NCI-H2107 treated with DMSO at 0.1 percent for 48 hours (cell line): ENCODE measurements around the gene MNT.

Experiments used
- DNase-seq: peaks from one replicate; lab custom pipeline; 2025; ENCODE audit not compliant: unreplicated experiment; lab: John Stamatoyannopoulos, UW

MNT gene

DNA sequence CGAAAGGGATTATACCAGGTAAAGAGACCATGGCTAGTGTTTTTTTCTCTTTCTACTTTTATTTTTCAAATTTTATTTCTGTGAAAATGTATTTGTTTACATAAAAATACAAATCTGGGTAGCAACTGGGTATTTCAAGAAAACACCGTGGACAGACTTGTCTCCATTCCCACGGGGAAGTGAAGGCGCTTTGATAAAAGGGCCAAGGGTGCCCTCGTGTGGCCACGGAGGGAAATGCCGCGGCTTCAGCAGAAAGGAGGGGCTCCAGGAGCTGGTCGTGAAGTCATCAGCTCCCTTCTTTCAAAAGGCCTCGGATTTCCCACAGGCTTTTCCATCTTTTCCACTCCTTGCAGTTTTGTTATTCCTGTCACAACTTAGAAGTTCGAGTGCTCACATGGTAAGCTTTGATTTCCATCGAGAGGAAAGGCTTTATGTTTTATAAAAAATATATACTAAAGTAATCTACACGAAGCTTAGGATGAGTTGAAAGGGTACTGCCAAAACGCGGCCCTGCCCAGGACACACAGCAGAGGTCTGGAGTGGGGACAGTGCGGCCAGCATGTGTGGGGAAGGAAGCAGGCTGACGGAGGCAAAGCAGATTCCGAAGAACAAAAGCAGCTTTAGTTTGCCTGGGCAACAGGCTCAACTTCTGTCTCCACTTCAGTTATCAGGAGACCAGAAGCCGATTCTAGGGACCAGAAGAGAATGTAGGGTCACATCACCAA lies 15.3 kb upstream of the MNT start:
- peak; percentile 29 for DNase-seq

DNA sequence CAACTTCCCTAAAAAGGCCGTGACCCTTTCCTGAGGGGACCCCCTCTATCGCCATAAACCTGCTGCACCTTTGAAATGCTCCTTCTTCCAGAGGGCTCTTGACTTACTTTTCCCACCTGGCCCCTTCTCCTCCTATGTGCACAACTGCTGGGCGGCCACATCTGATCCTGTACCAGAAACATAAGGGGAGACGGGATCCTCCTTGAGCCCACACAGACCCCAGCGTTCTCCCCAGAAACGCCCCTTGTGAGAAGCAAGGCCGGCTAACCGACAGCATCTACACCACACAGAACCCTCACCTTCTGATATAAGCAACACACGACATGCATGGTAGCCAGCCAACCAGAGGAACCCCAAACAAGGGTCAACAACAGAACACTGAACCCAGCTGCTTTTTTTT lies 14.2 kb upstream of the MNT start:
- no peak for DNase-seq

DNA sequence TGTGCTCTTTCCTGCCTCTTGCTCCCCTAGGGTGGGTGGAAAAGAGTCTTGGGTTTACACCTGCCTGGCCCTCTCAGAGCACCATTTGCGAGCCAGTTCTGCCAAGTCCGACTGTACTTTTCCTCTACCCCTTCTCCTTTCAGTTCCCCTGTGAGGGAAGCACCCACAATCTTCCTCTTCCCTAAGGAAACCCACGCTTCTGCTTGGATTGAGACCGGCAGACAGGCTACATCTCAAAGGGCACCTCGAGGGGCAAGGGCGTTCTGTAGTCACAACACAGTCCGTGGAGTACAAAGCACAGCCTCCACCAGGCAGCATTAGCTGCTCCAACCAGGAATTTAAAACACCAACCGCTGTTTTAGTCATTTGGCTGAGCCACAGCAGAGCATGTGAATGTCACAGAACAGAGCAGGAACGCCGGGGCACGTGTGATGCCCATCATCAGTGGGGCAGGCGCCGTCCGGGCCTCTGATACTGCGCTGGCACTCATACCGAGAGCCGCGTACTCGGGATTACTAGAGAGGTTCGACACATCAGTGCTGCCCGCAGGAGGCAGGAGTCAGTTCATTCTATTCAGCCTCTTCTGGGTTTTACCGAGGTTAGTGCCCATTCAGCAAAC lies 13.7 kb upstream of the MNT start:
- no peak for DNase-seq

DNA sequence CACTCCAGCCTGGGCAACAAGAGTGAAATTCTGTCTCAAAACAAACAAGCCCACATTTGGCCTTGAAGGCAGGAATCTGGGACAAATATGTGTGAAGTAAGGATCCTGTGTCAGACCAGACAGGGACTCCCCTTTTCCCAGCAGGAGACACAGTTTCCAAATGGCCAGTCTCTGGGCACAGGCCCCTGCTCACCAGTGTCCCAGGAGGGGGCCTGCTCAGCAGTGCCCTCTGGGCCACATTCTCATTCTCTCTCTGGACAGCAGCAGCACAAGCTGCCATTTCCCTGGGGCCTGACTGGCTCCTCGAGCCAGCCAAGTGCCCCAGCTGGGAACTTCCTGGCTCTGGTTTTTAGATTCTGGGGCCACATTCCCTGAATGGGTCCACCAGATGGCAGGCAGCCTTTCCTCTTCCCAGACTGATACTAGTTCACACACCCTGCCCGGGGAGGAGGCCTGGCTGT lies 11.7 kb upstream of the MNT start:
- DNase-seq = no peak

DNA sequence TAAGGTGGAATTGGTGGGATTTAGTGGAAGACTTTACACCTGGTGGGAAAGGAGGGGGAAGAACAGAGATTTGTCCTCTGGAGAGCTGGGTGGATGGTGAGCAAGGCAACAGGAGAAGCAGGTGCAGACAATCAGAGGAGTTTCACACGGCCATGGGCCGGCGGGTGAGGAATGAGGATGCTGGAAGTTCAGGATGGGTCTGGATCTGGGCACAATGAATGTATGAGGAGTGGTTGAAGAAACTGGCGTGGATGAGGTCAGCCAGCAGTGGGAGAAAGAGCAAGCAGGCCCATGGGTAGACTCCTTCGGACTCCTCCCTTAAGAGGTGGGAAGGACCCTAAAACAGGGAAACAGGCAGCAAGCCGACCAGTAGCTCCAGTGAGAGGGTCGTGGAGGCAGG lies 10.1 kb upstream of the MNT start:
- DNase-seq = no peak

DNA sequence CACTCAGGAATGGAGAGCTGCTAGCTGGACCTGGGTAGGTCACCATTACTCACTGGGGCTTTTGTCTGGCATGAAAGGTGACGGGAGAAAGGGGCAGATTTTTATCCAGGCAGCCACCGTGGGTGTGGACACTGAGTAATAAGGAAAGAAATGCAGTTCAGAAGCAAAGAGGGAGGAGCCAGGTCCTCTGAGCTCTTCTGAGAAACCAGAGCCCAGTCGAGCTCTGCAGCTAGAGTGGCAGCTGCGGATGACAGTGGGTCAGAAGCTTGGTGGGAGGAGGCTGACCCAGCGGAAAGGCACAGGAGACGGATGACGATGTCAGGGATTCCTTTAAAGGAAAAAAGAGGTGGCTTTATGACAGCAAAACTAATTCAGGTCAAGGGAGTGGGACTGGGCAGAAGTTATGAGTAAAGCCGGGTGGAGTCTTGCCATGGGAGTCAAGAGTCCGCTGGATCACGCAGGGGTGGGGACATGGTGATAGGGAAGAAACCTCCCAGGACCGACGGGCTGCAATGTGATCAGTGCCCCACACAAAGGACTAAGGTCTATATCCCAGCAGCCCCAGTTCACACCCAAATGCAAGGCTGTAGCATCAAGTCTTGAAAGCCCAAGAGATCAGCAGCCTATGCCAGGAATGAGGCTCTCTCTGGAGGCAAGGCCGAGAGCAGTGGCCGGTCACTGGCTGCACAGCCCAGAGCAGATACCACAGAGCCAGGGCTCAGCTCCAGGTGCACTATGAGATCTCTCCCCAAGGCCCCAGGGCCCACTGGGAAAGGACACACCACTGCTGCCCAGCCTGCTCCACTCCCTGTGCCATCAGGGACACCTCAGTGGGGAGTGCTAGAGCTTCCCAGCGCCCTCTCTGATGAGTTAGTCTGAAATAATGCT lies 6.3 kb upstream of the MNT start:
- DNase-seq = no peak

DNA sequence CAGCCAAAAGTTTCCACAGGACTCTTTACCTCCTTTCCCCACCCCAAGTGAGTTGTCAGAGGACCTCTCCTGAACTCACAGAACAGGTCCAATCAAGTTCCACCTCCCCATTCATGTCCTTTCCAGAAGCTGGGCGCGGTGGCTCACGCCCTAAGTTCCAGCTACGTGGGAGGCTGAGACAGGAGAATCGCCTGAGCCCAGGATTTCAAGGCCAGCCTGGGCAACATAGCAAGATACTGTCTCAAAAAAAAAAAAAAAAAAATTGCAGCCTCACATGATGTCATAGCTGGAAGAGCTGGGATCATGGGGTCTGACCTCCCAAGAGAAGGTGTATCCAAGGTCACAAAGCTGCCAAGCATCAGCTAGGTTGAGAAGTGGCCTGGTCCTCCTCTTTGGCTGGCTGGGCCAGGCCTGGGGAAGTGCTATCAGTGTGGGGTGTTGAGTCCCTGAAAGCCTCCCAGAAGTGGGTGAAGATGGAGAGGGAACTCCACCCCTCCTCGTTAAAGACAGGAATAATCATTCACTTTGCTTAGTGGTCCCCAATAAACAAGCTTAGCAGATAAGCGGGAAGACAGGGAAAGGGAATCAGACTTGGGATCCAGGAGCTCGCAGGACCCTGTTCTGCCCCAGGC lies 5.5 kb upstream of the MNT start:
- no peak for DNase-seq

DNA sequence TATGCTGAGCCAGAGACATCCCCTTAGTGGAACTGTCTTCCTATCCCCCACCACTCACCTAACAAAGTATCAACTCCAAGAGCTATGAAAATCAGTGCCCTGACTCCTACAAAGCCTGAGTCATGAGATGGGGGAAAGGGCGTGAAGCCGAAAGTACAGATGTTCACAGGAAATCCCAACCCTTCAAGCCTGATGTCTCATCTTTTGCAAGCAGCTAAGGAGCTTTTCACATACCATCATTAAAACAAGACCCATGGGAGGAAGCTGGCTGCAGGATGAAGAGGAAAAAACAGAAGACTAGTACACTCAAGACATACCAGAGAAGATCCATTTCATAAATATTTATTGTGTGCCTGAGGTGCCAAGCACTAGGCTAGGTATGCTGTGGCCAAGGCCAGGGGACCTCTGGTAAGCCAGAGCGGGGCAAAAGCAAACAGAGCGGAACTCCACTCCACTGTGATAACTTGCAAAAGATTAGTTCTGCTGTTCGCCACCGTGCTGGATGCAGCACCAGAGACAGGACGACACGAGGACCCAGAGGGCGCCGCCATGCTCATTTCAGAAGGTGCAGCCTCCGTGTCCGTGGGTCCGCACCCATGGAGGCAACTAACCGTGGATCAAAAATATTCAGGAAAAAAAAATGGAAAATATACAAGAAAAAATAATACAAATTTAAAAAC lies 4.5 kb upstream of the MNT start:
- no peak for DNase-seq

DNA sequence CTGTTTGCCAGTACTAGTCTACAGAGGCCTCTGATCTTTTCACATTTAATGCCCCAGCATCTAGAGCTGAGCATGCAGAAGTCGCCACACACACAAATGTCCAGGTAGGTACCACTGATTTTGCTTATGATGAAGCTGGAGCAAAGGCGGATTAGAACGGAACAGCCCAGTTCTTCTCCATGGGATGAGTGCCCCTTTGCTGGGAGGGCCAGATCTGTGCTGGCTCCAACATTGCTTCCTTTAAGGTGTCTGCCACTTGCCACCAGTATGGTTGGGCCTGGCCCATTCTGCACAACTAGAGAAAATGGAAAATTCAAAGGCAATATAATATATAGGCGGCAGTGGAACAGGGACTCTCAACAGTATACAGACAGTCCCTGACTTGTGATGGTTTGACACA lies 2.2 kb upstream of the MNT start:
- no peak for DNase-seq

DNA sequence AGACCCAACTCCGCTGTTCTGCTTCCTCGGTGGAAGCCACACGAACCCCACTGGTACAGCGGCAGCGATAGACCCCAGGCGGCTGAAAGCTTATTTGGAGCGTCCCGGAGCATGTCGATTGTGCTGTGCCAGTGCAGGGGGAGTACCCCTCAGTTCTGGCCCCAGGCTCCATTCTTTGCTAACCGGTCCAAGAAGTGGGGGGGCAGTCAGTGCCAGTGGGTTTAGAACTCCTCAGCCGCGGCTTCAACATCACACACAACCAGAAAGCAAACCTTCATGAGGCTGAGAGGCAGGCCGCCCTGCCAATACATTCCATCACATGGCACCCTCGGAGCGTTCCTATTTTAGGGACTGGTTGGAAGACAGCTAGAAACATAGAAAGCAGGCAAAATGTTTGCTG lies 1.7 kb upstream of the MNT start:
- no peak for DNase-seq

DNA sequence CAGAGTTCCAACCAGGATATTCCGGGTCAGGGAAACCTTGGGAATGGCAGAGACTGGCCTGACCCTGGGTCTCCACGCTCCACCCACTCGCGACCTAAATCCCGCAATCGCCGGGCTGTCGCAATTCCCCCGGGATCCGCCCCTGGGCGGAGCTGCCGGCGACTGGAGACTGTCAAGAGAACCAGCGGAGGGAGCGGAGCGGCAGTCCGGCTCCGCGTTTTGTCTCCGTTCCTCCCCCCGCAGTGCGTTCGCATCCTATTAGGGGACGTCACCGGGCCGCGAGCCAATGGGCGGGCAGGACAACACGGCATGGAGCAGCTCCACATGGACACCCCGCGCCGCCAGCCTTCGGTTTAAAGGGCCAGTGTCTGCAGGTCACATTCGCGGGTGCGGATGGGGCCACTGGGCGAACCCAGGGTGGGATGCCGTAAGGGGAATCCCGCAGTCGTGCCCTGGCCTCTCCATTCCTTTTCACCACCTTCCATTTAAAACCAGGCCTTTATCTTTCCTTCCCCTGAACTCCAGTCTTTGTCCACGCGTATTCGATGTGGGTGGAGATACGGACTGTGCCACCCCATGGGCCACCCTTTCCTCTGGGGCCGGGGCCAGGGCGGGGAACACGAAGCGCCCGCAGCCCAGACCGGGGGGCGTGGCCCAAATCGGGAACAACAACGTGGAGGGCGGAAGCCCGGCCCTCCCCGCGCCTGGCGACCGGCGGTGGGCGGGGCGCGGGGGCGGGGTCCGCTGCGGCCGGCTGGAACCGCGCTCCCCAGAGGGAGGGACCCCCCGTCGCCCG lies 764 bp upstream of the MNT start:
- DNase-seq = peak; percentile 84

DNA sequence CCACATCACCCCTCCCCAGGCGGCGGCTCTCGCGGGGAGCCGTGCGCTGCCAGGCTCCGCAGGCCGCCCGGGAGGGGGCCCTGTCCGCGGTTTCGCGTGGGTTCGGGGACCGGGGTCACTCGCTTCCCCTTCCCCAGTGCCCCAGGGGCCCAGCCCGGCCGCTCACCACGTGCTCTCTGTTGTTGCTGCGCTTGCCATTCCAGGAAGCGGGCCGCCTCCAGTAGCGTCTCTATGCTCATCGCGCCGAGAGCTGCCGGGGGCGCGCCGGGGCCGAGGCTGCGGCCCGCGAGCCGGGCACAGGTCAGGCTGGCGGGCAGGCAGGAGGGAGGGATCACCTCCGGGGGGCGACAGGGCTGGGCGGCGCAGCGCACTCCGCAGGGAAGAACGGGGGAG lies 390 bp downstream of the MNT start:
- DNase-seq = no peak

DNA sequence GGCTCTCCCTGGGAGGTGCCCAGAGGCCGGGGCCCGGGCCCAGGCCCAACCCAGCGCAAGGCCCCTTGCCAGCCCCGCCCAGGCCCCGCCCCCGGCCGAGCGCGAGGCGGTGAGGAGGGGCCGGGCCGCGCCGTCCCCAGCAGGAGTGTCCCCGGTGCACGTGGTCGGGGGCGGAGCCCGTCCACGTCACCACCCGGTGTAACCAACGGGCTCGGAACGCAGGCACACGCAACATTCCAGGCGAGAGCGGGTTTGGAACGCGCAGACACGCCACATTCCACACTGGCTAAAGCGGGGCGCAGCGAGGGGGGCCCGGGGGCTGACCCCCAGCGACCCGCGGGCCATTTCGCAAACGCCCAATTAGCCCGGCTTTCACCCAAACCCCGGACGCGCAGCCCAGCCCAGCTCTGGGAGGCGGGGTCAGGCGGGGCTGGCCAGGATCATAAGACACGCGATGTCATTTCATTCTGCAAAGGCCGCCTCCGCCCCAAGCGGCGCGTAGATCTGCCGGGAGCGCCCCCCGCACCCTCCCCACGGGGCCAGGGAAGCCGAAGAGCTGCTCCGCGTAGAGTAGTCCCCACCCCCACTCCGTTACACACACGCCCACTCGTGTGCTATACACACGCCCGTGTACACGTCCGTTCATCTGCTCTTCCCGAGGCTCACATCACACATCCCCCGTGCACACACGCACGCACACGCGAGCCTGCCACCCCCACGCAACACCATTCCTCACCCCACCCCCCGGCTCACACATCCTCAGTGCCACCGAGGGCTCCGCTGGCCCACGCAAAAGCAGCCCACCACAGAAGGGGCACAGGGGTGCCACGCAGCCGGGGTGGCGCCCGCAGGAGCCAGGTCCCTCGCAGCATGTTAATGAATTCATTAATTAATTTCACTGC lies 1.0 kb downstream of the MNT start:
- peak; percentile 58 for DNase-seq

DNA sequence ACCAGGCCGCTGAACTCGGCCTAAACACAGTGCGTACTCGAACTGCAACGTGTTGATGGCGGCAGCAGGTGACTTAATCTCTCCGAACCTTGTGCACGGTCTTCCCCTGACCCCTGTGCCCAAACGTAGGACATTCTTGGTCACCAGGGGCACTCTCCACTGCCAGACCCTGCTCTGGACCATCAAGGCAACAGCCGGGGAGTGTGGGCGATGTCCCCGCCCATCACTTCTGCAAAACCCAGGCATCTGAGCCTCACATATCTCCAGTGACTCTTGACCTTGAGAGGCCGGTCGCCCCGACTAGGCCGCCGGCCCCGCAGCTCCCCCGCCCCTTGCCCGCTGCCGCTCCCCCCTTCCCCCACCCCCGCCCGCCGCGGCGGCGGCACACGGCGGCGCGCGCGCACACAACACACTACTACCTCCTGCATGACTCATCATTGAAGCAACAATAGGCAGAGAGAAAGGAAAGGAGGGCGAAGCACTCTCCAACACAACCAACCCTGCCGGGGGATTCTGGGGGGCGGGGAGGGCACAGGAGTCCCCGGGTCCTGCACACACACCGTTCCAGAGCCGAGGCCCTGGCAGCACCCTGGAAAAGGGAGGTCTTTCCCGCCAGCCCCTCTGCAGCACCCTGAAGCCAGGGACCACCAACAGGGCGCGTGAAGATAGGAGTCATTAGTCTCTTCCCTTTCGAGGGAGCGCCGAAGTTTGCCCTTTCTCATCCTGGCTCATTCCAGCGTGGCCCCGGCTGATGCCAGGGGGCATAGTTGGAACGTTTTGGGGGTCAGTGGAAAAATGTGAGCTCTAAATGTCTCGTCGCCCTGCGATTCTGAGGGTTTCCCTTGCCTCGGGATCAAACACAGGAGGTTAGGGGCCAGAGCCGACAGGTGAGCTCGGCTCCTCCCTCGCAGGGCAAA lies 1.9 kb downstream of the MNT start:
- DNase-seq = peak; percentile 47

DNA sequence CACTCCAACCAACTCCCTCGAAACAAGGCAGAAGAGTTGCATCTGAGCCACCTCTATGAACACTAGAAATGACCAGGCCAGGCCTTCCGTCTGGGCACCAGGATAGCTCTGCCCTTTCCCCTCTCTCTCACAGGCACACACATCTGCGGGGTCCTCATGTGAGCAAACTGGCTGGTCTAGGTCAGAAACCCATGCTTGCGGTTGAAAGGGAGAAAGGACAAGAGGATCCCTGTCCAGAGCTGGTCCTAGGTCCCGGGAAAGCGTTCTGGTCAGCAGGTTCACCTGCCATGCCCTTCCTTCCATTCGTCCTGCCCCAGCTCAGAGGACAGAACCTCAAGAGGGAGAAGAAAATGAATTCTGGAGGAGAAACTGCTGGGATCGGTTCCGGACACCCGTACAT lies 2.7 kb downstream of the MNT start:
- DNase-seq = no peak

DNA sequence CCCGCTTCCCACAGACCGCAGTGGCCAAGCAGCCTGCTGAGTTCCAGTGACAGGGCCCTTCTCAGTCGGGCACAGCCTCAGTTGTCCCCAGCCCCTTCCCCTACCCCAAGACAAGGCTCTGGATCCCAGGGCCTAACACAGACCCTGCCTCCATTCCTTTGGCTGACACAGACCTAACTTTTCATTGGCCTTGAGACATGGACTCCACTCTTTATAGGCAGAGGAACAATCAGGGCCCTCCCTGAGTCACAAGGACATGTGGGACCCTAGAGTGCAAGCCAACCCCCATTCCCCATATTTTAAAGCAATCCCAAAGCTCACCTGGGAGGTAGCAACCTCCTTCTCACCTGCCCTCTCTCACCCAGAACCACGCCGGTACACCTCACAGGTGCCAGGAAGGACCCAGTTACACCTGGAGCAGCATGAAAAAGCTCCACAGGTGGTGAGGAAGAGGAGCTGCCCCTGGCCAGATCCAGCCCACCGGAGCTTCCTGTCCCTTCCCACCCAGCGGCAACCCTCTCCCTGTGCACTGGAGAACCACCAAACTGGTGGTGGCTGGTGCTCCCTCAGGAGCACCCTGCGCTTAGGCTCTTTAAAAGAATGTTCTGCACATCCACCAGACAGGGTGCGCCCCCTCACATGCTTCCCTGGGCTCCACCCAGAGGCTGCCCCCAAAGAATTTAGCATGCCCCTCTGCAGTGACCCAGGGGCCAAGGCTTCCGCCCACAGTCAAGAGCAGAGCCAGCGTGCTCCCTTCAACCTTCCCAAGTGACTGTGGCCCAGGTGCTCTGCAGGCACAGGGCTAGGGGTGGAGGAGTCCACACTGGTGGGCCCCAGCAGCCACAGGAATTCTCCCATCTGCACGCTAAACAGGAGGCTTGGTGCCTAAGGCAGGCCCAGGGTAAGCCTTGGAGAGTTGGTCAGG lies 3.4 kb downstream of the MNT start:
- no peak for DNase-seq
